GM10847 (cell line): ENCODE measurements around the gene CFAP74.

Source experiments
- POLR2A ChIP-seq: IDR thresholded peaks from 2 replicates; pipeline ENCODE4 v1.6.1; 2011; ENCODE audit not compliant: insufficient read length; ENCODE audit errors: extremely low read depth

The CFAP74 gene

GRCh38 chr1:1959840-1960479 is 43.6 kb downstream of the CFAP74 start:
- TF ChIP-seq POLR2A = no peak

GRCh38 chr1:1959459-1959839 is 44.1 kb downstream of the CFAP74 start:
- no peak for TF ChIP-seq POLR2A

DNA sequence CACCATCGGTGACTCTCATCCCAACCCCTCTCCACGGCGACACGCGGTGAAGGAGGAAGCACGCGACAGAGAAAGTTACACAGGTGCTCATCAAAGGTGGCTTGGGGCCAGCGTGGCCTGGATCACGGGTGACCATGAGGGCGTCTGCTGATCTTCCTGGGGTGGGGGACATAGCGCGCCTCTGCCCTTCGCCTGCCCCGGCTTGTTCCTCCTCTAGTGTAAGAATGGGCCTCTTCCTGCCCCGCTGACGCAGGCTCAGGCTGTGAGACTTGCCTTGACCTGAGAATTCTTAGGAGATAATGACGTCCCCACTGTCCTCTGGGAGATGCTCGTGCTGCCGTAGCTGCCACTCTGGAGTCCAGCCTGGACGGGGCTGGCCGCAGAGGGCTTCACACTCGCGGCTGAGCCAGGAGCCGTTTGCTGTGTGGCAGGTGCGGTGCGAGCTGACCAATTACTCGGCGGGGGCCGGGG is 45.5 kb downstream of the CFAP74 start:
- no peak for TF ChIP-seq POLR2A

- TF ChIP-seq POLR2A = no peak
These were observed 46.0 kb downstream of the CFAP74 start for GRCh38 chr1:1957533-1957961.

GRCh38 chr1:1956586-1957532 is 46.7 kb downstream of the CFAP74 start:
- no peak for TF ChIP-seq POLR2A

- TF ChIP-seq POLR2A = no peak
These were observed 47.5 kb downstream of the CFAP74 start for GRCh38 chr1:1956101-1956500.

DNA sequence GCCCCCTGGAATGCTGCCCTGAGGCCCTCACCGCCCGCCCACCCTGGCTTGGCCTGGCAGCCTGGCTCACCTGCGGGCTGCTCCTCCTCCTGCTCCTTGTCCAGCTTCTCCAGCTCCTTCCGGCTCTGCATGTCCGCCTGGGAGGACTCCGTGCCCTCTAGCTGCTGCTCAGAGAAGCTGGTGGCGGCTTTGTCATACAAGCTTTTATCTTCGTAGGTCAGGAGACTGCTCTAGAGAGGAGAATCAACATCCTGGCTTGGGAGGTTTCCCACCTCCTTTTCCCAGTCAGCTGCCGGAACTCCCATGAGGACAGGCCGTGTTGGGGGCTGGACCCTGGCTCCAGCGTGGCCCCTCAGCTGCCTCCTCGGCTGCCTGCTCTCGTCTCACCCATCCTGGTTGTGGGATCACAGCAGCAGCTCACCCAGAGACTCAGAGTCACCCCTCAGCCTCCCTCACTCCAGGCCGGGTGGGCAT is 47.9 kb downstream of the CFAP74 start:
- no peak for TF ChIP-seq POLR2A

DNA sequence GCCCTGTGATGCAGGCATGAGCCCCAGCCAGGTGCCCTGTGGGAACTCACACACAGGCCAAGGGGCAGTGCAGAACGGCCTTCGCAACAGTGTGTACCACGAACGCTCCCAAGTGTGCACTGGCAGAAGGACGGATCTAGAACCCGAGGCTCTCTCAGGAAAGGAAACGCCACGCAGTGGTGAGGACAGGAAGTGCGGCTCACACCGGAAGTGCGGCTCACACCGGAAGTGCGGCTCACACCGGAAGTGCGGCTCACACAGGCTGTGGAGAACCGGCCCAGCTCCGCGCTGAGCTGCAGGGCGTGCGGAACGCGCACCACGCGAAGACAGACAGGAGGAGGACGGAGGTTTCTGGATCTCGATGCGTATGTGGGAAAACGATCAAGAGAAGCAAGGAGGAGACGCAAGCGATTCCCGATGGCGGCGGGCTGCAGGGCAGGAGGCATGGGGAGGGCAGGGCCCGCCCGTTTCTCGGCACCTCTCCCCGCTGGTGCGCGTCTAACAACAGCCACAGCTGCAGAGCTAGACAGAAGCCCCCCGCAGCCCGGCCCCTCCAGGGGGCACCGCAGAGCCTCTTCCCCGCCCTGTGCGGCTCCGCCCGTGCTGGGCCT is 48.6 kb downstream of the CFAP74 start:
- no peak for TF ChIP-seq POLR2A

GRCh38 chr1:1954015-1954414 is 49.6 kb downstream of the CFAP74 start:
- TF ChIP-seq POLR2A = no peak

GRCh38 chr1:1950940-1951339 is 52.6 kb downstream of the CFAP74 start:
- no peak for TF ChIP-seq POLR2A

- no peak for TF ChIP-seq POLR2A
These were observed 54.8 kb downstream of the CFAP74 start for GRCh38 chr1:1948783-1949182.

DNA sequence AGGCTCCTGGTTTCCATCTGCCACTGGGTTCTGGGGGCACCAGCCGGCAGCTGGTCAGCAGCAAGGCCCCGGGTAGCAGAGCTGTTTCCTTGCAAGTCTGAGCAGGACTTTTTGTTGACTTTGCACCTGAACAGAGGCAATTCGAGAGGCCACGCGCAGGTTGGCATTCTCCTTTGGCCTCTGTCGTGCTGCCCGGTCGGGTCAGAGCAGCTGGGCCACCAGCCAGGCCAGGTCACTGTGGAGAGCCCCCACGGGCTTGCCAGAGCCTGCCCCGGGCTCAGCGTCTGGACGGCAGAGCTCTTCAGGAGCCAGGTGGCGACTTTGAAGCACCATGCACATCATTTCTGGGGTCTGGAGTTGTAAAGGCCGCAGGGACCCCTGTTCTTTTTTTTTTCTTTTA is 56.1 kb downstream of the CFAP74 start:
- no peak for TF ChIP-seq POLR2A

- no peak for TF ChIP-seq POLR2A
These were observed 57.0 kb downstream of the CFAP74 start for GRCh38 chr1:1946540-1946939.

DNA sequence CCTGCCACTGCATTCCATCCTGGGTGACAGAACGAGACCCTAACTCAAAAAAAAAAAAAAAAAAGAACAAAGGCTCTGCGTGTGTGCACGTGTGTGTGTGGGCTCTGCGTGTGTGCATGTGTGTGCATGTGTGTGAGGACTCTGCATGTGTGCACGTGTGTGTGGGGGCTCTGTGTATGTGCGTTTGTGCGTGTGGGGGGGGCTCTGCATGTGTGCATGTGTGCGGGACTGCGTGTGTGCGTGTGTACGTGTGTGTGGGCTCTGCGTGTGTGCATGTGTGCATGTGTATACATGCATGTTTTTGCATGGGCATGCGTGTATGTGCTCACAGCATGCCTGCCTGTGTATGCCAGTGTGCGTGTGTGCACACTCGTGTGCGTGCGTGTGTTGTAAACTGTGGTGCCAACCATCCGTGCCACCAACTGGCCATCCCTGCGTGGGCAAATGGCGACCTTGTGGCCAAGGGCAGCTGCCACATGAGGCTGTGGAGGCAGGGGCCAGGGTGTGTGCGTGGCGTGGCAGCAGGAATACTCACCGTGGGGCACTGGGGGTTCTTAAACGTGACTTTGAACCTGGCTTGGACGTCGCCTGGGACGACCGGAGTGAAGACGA is 57.7 kb downstream of the CFAP74 start:
- TF ChIP-seq POLR2A = no peak

DNA sequence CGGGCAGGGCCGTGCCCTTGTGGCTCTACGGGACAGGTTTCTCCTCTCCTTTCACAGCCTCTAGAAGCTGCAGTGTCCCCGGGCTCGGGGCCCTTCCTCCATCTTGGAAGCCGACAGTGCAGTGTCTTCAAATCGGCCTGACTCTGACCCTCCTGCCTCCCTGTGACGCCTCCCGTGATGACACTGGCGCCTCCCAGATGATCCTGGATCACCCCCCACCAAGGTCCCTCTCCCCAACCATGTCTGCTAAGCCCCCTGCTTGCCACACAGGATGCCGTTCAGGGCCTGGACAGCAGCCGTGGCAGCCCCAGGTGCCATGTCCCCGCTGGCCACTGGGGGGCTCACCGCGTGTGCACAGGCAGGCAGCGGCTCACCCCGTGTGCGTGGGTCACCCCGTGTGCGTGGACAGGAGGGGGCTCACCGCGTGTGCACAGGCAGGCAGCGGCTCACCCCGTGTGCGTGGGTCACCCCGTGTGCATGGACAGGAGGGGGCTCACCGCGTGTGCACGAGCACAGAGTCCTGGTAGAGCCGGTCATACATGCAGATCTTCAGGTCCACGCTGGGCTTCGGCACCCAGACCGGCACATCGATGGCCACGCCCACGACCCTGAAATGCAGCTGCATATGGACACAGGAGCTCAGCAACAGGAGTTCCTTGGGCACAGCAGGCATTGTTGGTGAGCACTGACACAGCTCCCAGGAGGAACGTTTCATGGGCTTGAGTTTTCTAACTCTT is 59.6 kb downstream of the CFAP74 start:
- TF ChIP-seq POLR2A = no peak
